Esophagus muscularis mucosa (tissue), 4 donors: ENCODE measurements around the gene MT1H. TPM values are rescaled to one million over a fixed set of nuclear protein-coding genes. Genes with fewer than 3 reads are reported as not detected.
A peak's percentile ranks its signal among the peaks of the same experiment; 100 is the strongest.

Source experiments
- DNase-seq: peaks from one replicate; pipeline ENCODE4 v3.0.0-alpha.2; 2017; ENCODE audit errors: extremely low spot score
- H3K27ac ChIP-seq, 4 donors: fragments of 200-600 bp; sonication (generic); replicated peaks in 1 of 4; 1 replicate in 3 of 4; 2 replicates in 1 of 4; pipeline ENCODE4 v1.5.1; 2016 to 2019; ENCODE audit warnings: mild to moderate bottlenecking in 1 of 4
- H3K27me3 ChIP-seq, 4 donors: fragments of 200-600 bp; sonication (generic); one replicate each; pipeline versions ENCODE4 v1.5.1 to v1.6.0; 2016 to 2019
- H3K36me3 ChIP-seq, 4 donors: fragments of 200-600 bp; sonication (generic); one replicate each; pipeline ENCODE4 v1.5.1; 2016 to 2019
- H3K4me1 ChIP-seq, 4 donors: fragments of 200-600 bp; sonication (generic); one replicate each; pipeline ENCODE4 v1.5.1; 2016 to 2019
- H3K4me3 ChIP-seq, 4 donors: fragments of 200-600 bp; sonication (generic); 1 replicate in 2 of 4; 2 replicates in 2 of 4; pipeline ENCODE4 v1.5.1; 2016 to 2019; ENCODE audit warnings: mild to moderate bottlenecking in 4 of 4, moderate library complexity in 1 of 4
- H3K9me3 ChIP-seq, 4 donors: fragments of 200-600 bp; sonication (generic); 1 replicate in 3 of 4; 2 replicates in 1 of 4; pipeline ENCODE4 v1.5.1; 2016 to 2019
- EP300 ChIP-seq: sonication (generic); formaldehyde crosslinking; IDR thresholded peaks from one replicate; pipeline ENCODE4 v1.6.1; 2017; ENCODE audit warnings: antibody characterized with exemption
- POLR2A ChIP-seq: fragments of 450-650 bp; IDR thresholded peaks from one replicate; pipeline ENCODE4 v1.6.1; 2017; ENCODE audit warnings: antibody characterized with exemption, moderate library complexity, mild to moderate bottlenecking, low read depth
- POLR2AphosphoS5 ChIP-seq, 2 donors: sonication (generic); formaldehyde crosslinking; IDR thresholded peaks; one replicate each; pipeline ENCODE4 v1.6.1; 2017; ENCODE audit warnings: antibody characterized with exemption in 2 of 2
- WGBS: methylation state at CpG from one replicate; pipeline ENCODE4 v1.1.5; 2018; 5-methylcytosine and 5-hydroxymethylcytosine counted together
- intact Hi-C: fragments of 100-400 bp; cut with DNase I; formaldehyde crosslinking; loops from one replicate; pipeline ENCODE4 v1.15.1; 2023
- total RNA-seq, 4 donors: library from RNA; depleted of rRNA; stranded (reverse); fragments of >200 nt; gene quantifications; one replicate each; pipeline versions ENCODE4 v1.1.0 to v1.2.1, GENCODE V29; 2016
- TF ChIP-seq, protein P1 (sequence below), 3 experiments: fragments of 200-600 bp in 2 of 3; fragments of 450-650 bp in 1 of 3; sonication (generic) in 2 of 3; IDR thresholded peaks; one replicate each; pipeline ENCODE4 v1.5.1; 2017 to 2019; ENCODE audit warnings: antibody characterized with exemption in 3 of 3, mild to moderate bottlenecking in 2 of 3, moderate library complexity in 1 of 3

Gene MT1H
- total RNA-seq, 4 donors from 2014 or later, result not detected

DNA sequence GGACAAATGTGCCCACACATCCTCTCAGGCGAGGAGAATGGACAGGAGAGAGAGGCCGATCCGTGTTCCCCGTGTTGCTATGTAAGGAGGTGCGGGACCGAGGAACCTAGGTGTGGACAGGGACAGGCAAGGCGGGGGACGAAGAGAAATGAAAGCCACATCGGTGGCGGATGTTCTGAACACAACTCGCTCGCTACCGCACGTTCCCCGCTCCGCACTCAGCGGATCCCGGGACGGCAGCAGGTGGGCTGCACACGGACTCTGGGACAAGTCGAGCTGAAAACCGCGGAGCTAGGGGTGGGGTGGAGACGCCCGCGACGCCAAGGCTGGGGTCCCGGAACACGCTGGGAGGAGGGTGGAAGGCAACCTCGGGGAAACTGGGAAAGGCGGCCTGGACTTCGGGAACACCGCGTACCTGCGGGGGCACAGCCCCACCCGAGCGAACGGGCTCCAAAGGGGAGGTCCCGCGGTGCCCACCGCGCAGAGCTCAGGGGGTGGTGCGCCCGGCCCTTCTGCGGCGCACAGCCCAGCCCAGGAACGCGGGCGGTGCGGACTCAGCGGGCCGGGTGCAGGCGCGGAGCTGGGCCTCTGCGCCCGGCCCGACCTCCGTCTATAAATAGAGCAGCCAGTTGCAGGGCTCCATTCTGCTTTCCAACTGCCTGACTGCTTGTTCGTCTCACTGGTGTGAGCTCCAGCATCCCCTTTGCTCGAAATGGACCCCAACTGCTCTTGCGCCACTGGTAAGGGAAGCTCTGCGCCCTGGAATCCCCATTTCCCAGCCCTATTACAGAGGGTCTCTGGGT, 44.3 kb upstream of the MT1H start, which contains the start of gene MT1E:
MT1E (plus strand) TSS at position 642 of the 803 bp plus-strand sequence; CDS start at position 713, 71 bp downstream.
- Histone ChIP-seq H3K4me3 (peak within 1 kb of the TSS; percentile 61 to 78 (median 72)), H3K27ac (peak within 1 kb of the TSS; percentile 88 to 94 (median 92)), H3K36me3 (no peaks in the 10 kb centered on the region), H3K9me3 (no peaks in the 10 kb centered on the region), H3K4me1 (peaks cover 20 to 40% (median 30%) of the 10 kb centered on the region in 4 donors), H3K27me3 (no peaks in the 10 kb centered on the region)
- WGBS, result 5% methylated on average over 43 of the region's 62 CpGs
- no peak for DNase-seq
- TF ChIP-seq, protein P1, sequence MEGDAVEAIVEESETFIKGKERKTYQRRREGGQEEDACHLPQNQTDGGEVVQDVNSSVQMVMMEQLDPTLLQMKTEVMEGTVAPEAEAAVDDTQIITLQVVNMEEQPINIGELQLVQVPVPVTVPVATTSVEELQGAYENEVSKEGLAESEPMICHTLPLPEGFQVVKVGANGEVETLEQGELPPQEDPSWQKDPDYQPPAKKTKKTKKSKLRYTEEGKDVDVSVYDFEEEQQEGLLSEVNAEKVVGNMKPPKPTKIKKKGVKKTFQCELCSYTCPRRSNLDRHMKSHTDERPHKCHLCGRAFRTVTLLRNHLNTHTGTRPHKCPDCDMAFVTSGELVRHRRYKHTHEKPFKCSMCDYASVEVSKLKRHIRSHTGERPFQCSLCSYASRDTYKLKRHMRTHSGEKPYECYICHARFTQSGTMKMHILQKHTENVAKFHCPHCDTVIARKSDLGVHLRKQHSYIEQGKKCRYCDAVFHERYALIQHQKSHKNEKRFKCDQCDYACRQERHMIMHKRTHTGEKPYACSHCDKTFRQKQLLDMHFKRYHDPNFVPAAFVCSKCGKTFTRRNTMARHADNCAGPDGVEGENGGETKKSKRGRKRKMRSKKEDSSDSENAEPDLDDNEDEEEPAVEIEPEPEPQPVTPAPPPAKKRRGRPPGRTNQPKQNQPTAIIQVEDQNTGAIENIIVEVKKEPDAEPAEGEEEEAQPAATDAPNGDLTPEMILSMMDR (IDR thresholded peaks at IDR 0.05), result no peak
- TF ChIP-seq POLR2A, result peak; percentile 92
- peak; percentile 85 to 99 for TF ChIP-seq POLR2AphosphoS5 (IDR thresholded peaks at IDR 0.05)
- peak; percentile 92 for TF ChIP-seq EP300
- intact Hi-C loops, result loop anchor here (2.0 to 10.0 kb wide), 2 partner anchors 17 to 201 kb away; partner anchors contain the start of genes AMFR and MT2A

DNA sequence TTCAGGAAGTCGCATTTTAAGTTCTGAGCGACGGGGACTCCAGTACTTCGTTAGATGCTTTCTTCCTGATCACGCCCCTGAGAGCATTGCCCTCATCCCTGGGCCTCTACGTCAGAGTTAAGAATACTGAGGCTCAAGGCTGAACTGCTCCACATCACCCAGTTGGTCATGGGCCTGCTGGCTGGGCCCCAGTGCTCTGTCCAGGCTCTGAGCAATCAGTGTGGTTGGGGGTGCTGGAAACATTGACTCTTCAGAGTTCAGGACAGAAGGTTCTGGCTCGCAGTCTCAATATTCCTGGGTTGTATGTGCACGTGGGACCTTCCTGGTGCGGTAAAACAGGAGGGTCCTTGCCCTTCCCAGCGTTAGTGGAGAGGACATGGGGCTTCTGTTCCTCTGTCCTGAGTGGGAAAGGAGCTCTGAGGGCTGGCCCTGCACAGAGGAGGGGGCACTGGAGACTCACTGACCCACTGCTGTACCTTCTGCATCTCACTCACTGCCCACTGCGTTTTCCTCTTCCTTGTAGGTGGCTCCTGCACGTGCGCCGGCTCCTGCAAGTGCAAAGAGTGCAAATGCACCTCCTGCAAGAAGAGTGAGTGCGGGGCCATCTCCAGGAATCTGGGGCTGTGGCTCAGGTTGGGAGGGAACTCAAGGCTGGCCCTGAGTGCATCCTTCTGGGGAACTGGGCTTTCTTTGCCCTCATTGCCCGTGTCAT, 43.5 kb upstream of the MT1H start:
- no peak for DNase-seq
- Histone ChIP-seq H3K36me3 (no peaks in the 10 kb centered on the region), H3K9me3 (no peaks in the 10 kb centered on the region), H3K27ac (peak overlapping the region; percentile 88 to 94 (median 92)), H3K27me3 (no peaks in the 10 kb centered on the region), H3K4me1 (peaks cover 20 to 39% (median 30%) of the 10 kb centered on the region in 4 donors), H3K4me3 (peak overlapping the region; percentile 61 to 78 (median 72))
- intact Hi-C loops, result loop anchor here (2.0 to 10.0 kb wide), 2 partner anchors 17 to 201 kb away; partner anchors contain the start of genes AMFR and MT2A
- 34% methylated on average over 11 of the region's 16 CpGs for WGBS
- TF ChIP-seq, protein P1 (IDR thresholded peaks at IDR 0.05), result no peak
- TF ChIP-seq POLR2A (no peak), POLR2AphosphoS5 (IDR thresholded peaks at IDR 0.05) (peak in 1 of 2 donors; percentile 67)

DNA sequence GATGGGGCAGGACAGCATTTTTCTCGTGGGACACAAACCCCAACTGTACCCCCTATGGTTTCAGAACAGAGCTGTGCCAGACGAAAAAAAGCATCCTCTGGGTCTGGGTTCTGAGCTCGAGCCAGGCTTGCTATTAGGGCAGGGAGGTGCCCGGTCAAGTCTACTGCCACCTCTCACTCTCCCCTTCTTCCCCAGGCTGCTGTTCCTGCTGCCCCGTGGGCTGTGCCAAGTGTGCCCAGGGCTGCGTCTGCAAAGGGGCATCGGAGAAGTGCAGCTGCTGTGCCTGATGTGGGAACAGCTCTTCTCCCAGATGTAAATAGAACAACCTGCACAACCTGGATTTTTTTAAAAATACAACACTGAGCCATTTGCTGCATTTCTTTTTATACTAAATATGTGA, 42.9 kb upstream of the MT1H start:
- H3K27ac ChIP-seq, result peak overlapping the region; percentile 88 to 94 (median 92)
- WGBS, result 57% methylated on average over 6 of the region's 7 CpGs

DNA sequence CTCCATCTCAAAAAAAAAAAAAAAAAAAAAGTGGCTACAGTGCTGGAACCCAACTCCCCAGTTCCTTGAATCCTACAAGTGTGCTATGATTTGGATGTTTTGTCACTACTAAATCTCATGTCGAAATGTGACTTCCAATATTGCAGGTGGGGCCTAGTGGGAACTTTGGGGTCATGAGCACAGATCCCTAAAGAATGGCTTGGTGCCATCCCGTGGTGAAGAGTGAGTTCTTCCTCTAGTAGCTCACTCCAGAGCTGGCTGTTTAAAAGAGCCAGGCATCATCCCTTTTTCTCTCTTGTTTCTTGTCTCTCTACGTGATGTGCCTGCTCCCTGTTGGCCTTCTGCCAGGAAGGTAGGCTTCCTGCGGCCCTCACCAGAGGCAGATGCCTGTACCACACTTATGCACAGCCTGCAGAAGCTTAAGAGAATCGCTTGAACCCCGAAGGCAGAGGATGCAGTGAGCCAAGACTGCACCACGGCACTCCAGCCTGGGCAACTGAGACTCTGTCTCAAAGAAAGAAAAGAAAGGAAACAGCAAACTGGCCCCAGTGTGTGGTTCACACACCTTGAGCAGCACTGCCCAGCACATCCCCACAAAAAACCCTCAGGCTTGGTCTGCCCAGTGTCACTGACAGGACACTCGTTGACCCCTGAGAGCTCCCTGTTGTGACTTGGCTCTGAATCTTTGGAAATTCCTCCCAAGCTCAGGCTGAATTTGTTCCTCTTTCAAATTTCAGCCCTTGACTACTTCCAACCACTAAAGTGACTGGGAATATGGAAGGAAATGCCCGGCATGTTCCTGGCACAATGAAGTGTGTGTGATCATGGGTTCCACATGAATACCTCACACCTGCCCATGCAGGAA, 40.9 kb upstream of the MT1H start:
- Histone ChIP-seq H3K27ac (peak overlapping the region in 3 of 4 donors; percentile 38 to 94 (median 92)), H3K4me3 (no peak overlapping the region), H3K9me3 (no peaks in the 10 kb centered on the region), H3K27me3 (peaks cover 0 to 16% (median 0%) of the 10 kb centered on the region in 4 donors), H3K36me3 (no peaks in the 10 kb centered on the region), H3K4me1 (peaks cover 16 to 57% (median 47%) of the 10 kb centered on the region in 4 donors)
- intact Hi-C loops, result loop anchor here (10.0 kb wide), 1 partner anchor 204 kb away; the partner anchor contains the start of gene AMFR
- no peak for TF ChIP-seq EP300
- TF ChIP-seq, protein P1 (IDR thresholded peaks at IDR 0.05), result no peak
- TF ChIP-seq POLR2A, result no peak
- no peak for TF ChIP-seq POLR2AphosphoS5 (IDR thresholded peaks at IDR 0.05)
- 78% methylated on average over 9 of the region's 9 CpGs for WGBS
- DNase-seq, result no peak

More for the DNA sequence above, 42.9 kb upstream of the MT1H start:
- no peak for DNase-seq
- Histone ChIP-seq H3K4me1 (peaks cover 20 to 41% (median 31%) of the 10 kb centered on the region in 4 donors), H3K4me3 (peak overlapping the region; percentile 61 to 78 (median 72)), H3K36me3 (no peaks in the 10 kb centered on the region), H3K9me3 (no peaks in the 10 kb centered on the region), H3K27me3 (no peaks in the 10 kb centered on the region)
- no peak for TF ChIP-seq POLR2AphosphoS5 (IDR thresholded peaks at IDR 0.05)
- TF ChIP-seq, protein P1 (IDR thresholded peaks at IDR 0.05), result no peak
- intact Hi-C loops, result loop anchor here (10.0 kb wide), 1 partner anchor 202 kb away; the partner anchor contains the start of gene AMFR
